Peyer's patch (tissue), 4 donors: ENCODE data around the gene PIGP.

Experiments
- POLR2A ChIP-seq, 2 donors: fragments of 450-650 bp; IDR thresholded peaks; one replicate each; pipeline ENCODE4 v1.5.1; 2017; ENCODE audit warnings: antibody characterized with exemption in 2 of 2, mild to moderate bottlenecking in 2 of 2, moderate library complexity in 2 of 2
- TF ChIP-seq, protein P1 (sequence below), 6 experiments: fragments of 450-650 bp in 4 of 6; fragments of 200-600 bp in 2 of 6; sonication (generic) in 1 of 6; IDR thresholded peaks; one replicate each; pipeline ENCODE4 v1.5.1; 2017 to 2019; ENCODE audit warnings: antibody characterized with exemption in 6 of 6, mild to moderate bottlenecking in 3 of 6, moderate library complexity in 1 of 6

DNA sequence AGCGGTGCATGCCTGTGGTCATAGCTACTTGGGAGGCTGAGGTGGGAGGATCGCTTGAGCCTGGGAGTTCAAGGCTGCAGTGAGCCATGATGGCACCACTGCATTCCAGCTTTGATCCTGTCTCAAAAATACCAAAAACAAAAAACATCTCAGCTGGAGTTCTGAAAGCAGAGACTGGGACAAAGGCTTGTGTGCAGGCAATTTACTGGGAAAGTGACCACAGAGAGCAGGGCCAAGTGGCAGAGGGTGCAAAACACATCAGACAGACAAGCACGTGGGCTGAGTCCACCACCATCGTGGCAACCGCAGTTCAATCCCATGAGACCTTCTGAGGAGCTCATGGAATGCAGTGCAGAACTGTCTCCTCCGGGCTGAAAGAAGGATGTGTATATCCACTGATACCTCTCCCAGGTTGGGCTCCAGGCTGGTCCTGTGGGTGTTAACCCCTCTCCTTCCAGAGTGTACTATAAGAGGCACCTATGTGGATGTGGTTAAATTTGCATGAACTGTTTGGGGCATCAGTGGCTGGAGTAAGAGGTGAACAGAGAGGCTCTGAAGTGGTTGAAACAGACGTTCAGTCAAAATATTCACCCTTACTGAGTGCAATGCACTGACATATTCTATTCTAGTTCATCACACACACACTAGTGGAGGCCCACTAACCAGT lies 10.8 kb downstream of the PIGP start:
- TF ChIP-seq, protein P1, sequence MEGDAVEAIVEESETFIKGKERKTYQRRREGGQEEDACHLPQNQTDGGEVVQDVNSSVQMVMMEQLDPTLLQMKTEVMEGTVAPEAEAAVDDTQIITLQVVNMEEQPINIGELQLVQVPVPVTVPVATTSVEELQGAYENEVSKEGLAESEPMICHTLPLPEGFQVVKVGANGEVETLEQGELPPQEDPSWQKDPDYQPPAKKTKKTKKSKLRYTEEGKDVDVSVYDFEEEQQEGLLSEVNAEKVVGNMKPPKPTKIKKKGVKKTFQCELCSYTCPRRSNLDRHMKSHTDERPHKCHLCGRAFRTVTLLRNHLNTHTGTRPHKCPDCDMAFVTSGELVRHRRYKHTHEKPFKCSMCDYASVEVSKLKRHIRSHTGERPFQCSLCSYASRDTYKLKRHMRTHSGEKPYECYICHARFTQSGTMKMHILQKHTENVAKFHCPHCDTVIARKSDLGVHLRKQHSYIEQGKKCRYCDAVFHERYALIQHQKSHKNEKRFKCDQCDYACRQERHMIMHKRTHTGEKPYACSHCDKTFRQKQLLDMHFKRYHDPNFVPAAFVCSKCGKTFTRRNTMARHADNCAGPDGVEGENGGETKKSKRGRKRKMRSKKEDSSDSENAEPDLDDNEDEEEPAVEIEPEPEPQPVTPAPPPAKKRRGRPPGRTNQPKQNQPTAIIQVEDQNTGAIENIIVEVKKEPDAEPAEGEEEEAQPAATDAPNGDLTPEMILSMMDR (IDR thresholded peaks at IDR 0.05): no peak
- TF ChIP-seq POLR2A (IDR thresholded peaks at IDR 0.05): no peak
